ENCODE data around the gene CAGE1. TPM values are rescaled to one million over a fixed set of nuclear protein-coding genes. Genes with fewer than 3 reads are reported as not detected.

CAGE1 gene
- total RNA-seq, 2 donors from 2014 or later: not detected

DNA sequence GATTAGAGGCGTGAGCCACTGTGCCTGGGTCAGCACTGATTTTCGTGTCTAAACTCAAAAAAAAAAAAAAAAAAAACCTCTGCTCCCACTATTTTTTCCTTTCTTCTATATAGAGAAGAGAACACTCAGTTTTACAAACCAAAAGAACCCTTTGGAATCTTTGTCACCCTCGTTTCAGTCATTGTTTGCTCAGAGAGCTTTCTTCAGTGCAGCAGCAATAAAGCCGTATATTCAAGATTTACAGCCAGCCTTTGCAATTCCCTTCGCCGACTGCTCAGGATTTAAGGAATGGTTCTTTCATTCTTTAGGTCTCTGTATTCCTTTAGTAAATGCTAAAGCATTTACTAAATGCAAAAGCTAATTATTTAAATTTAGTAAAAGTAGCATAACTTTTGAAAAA, 20.2 kb upstream of the CAGE1 start:
- H3K4me3 ChIP-seq: no peak overlapping the region
- intact Hi-C loops (cut with DNase I): no loop called here
- H3K9me3 ChIP-seq: no peaks in the 10 kb centered on the region
- no peak for DNase-seq
- H3K27me3 ChIP-seq: no peaks in the 10 kb centered on the region
- H3K36me3 ChIP-seq: peaks cover 5% of the 10 kb centered on the region
- no peak overlapping the region for H3K27ac ChIP-seq
- H3K9ac ChIP-seq (ENCODE audit: low read depth in 2 of 2, low read length in 2 of 2): no peak overlapping the region
- no peaks in the 10 kb centered on the region for H3K4me1 ChIP-seq
- TF ChIP-seq, protein P1, sequence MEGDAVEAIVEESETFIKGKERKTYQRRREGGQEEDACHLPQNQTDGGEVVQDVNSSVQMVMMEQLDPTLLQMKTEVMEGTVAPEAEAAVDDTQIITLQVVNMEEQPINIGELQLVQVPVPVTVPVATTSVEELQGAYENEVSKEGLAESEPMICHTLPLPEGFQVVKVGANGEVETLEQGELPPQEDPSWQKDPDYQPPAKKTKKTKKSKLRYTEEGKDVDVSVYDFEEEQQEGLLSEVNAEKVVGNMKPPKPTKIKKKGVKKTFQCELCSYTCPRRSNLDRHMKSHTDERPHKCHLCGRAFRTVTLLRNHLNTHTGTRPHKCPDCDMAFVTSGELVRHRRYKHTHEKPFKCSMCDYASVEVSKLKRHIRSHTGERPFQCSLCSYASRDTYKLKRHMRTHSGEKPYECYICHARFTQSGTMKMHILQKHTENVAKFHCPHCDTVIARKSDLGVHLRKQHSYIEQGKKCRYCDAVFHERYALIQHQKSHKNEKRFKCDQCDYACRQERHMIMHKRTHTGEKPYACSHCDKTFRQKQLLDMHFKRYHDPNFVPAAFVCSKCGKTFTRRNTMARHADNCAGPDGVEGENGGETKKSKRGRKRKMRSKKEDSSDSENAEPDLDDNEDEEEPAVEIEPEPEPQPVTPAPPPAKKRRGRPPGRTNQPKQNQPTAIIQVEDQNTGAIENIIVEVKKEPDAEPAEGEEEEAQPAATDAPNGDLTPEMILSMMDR (IDR thresholded peaks at IDR 0.05): no peak

DNA sequence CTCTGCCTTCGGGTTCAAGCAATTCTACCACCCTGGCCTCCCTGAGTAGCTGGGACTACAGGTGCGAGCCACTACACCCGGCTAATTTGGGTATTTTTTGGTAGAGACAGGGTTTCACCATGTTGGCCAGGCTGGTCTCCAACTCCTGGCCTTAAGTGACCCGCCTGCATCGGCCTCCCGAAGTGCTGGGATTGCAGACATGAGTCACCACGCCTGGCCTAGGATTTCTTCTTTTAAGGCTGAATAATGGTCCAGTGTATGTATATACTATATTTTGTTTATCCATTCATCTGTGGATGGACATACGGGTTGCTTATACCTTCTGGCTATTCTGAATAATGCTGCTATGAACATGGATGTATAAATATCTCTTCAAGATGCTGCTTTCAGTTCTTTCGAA, 17.2 kb upstream of the CAGE1 start:
- H3K27me3 ChIP-seq: no peaks in the 10 kb centered on the region
- TF ChIP-seq, protein P1 (IDR thresholded peaks at IDR 0.05): no peak
- H3K36me3 ChIP-seq: peaks cover 9% of the 10 kb centered on the region
- no peak overlapping the region for H3K9ac ChIP-seq (ENCODE audit: low read depth in 2 of 2, low read length in 2 of 2)
- DNase-seq: no peak
- H3K4me3 ChIP-seq: no peak overlapping the region
- no peaks in the 10 kb centered on the region for H3K4me1 ChIP-seq
- intact Hi-C loops (cut with DNase I): no loop called here
- no peak overlapping the region for H3K27ac ChIP-seq
- H3K9me3 ChIP-seq: no peaks in the 10 kb centered on the region

DNA sequence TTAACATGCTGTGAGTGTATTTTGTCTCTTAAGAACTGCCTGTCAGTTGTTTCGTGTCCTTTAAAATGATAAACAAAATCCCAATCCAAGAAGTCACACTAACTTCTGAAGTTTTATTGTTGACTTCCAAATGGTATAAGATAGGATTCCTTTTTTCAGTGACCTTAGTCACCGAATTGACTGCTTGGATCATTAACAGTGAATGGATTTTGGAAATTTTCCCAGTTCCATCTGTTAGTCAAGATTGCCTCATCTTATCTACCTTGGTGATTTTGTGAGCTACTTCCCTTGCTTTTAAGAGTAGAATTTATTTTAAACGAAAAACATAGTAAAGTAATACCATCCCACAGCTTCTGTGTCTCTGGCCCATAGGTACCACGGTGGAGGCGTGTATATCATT, 15.0 kb upstream of the CAGE1 start:
- Histone ChIP-seq H3K27me3 (no peaks in the 10 kb centered on the region), H3K4me1 (no peaks in the 10 kb centered on the region), H3K36me3 (peaks cover 9% of the 10 kb centered on the region), H3K27ac (no peak overlapping the region), H3K4me3 (no peak overlapping the region), H3K9me3 (no peaks in the 10 kb centered on the region), H3K9ac (ENCODE audit: low read depth in 2 of 2, low read length in 2 of 2) (no peak overlapping the region)
- intact Hi-C loops (cut with DNase I): no loop called here
- no peak for DNase-seq
- TF ChIP-seq, protein P1 (IDR thresholded peaks at IDR 0.05): no peak

DNA sequence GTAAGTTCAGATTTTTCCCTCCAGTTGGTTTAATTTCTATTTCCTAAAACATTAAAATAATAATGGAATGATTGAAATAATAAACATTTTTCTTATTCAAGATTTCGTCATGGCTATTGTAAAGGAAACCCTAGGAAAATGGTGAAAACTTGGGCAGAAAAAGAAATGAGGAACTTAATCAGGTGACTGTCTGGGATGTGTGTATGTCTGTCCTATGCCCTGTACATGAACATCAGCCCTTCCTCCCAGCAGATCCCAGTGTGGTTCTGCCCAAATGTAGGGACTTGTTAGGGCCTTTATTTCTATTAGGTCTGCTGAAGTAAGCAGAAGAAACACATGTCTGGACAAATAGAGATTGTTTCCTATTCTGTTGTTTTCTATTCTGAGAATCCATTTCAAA, 13.2 kb upstream of the CAGE1 start:
- no peaks in the 10 kb centered on the region for H3K9me3 ChIP-seq
- peaks cover 9% of the 10 kb centered on the region for H3K36me3 ChIP-seq
- no peaks in the 10 kb centered on the region for H3K4me1 ChIP-seq
- intact Hi-C loops (cut with DNase I): no loop called here
- no peak overlapping the region for H3K9ac ChIP-seq (ENCODE audit: low read depth in 2 of 2, low read length in 2 of 2)
- TF ChIP-seq, protein P1 (IDR thresholded peaks at IDR 0.05): no peak
- no peak overlapping the region for H3K4me3 ChIP-seq
- no peak overlapping the region for H3K27ac ChIP-seq
- DNase-seq: no peak
- H3K27me3 ChIP-seq: no peaks in the 10 kb centered on the region

DNA sequence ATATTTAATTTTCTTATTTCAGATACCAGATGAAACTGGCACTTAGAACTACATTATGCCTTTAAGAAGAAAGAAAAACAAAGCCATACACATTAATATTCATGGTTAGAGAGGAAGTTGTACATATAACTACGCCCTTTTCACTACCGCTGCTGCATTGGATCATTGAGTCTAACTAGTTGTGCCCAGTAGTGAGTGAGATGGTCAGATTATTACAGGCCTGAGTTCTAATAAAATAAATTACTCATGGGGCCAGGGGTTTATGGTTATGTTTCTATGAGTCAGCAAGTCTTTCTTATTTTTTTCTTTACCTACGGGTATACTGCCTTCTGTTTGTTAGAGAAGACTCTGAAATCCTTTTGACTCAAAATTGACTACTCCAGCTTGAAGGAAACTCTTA, 11.5 kb upstream of the CAGE1 start:
- TF ChIP-seq, protein P1 (IDR thresholded peaks at IDR 0.05): no peak
- Histone ChIP-seq H3K4me3 (no peak overlapping the region), H3K9ac (ENCODE audit: low read depth in 2 of 2, low read length in 2 of 2) (no peak overlapping the region), H3K36me3 (peaks cover 9% of the 10 kb centered on the region), H3K9me3 (no peaks in the 10 kb centered on the region), H3K4me1 (no peaks in the 10 kb centered on the region), H3K27me3 (no peaks in the 10 kb centered on the region), H3K27ac (no peak overlapping the region)
- intact Hi-C loops (cut with DNase I): no loop called here
- DNase-seq: no peak

DNA sequence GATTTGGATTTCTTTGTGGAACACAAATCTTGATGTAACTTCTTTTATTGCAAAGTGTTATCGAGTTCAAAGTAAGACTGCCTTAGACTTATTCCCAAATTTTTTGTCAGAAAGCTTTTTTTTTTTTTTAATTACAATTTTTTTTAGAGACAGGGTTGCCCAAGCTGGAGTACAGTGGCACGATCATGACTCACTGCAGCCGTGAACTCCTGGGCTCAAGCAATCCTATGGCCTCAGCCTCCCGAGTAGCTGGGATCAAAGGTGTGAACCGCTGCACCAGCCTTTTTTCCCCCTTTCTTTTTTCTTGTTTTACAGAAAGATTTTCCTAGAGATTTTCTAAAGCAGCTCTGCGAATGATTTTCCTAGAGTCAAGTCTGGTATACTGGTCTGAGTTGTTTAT, 2.9 kb upstream of the CAGE1 start:
- H3K9ac ChIP-seq (ENCODE audit: low read depth in 2 of 2, low read length in 2 of 2): no peak overlapping the region
- H3K36me3 ChIP-seq: no peaks in the 10 kb centered on the region
- intact Hi-C loops (cut with DNase I): loop anchor here (10.0 kb wide), 1 partner anchor 222 kb away; no protein-coding TSS in a partner anchor
- no peaks in the 10 kb centered on the region for H3K9me3 ChIP-seq
- H3K4me3 ChIP-seq: no peak overlapping the region
- DNase-seq: no peak
- TF ChIP-seq, protein P1 (IDR thresholded peaks at IDR 0.05): no peak
- no peaks in the 10 kb centered on the region for H3K27me3 ChIP-seq
- H3K4me1 ChIP-seq: peaks cover 7% of the 10 kb centered on the region
- H3K27ac ChIP-seq: no peak overlapping the region
